Stimulated activated CD4-positive, alpha-beta T cell treated with anti-CD3 and anti-CD28 coated beads, TNF-alpha, amount 100 ng/mL, for 1 hour (primary cell): ENCODE measurements around the gene CHRNA4.

Experiments used
- DNase-seq, 3 donors: peaks; one replicate each; pipeline ENCODE4 v3.0.0-alpha.2; 2020; ENCODE audit warnings: low read depth in 3 of 3, low spot score in 1 of 3

Gene CHRNA4

GRCh38 chr20:63364801-63365585 is 3.8 kb upstream of the CHRNA4 start:
- no peak for DNase-seq

GRCh38 chr20:63363981-63364561 is 2.9 kb upstream of the CHRNA4 start:
- DNase-seq: no peak

- DNase-seq: no peak
Measured at GRCh38 chr20:63363013-63363957, 2.1 kb upstream of the CHRNA4 start.

GRCh38 chr20:63362436-63363009 is 1.4 kb upstream of the CHRNA4 start:
- DNase-seq: no peak

GRCh38 chr20:63361519-63362435 is 628 bp upstream of the CHRNA4 start:
- DNase-seq: no peak

- no peak for DNase-seq
Measured at GRCh38 chr20:63359937-63360849, 956 bp downstream of the CHRNA4 start.

GRCh38 chr20:63359164-63359934 is 1.8 kb downstream of the CHRNA4 start:
- no peak for DNase-seq

- no peak for DNase-seq
Measured at GRCh38 chr20:63357921-63358905, 2.9 kb downstream of the CHRNA4 start.

GRCh38 chr20:63356931-63357879 is 3.9 kb downstream of the CHRNA4 start:
- no peak for DNase-seq

GRCh38 chr20:63356511-63356910 is 4.6 kb downstream of the CHRNA4 start:
- no peak for DNase-seq

GRCh38 chr20:63355781-63356295 is 5.3 kb downstream of the CHRNA4 start:
- no peak for DNase-seq

- DNase-seq: no peak
Measured at GRCh38 chr20:63354636-63355350, 6.4 kb downstream of the CHRNA4 start.

- DNase-seq: no peak
Measured at GRCh38 chr20:63352811-63353221, 8.3 kb downstream of the CHRNA4 start.

- DNase-seq: no peak
Measured at GRCh38 chr20:63351811-63352591, 9.1 kb downstream of the CHRNA4 start.

GRCh38 chr20:63351326-63351700 is 9.8 kb downstream of the CHRNA4 start:
- no peak for DNase-seq
